ENCODE results near the gene TERT.

GRCh38 chr5:1279443-1280151, 15.3 kb downstream of the TERT start:
- TF ChIP-seq EZH2 (IDR thresholded peaks at IDR 0.05; ENCODE audit: insufficient read depth, poor library complexity, severe bottlenecking) (no peak), EZH2phosphoT487 (IDR thresholded peaks at IDR 0.05; ENCODE audit: insufficient read depth, low read depth) (no peak)
